Nephron progenitor cell (in vitro differentiated cells): ENCODE data around the gene PSAPL1.

Experiments
- DNase-seq: peaks from one replicate; pipeline ENCODE4 v3.0.0; 2021
- H3K27ac Mint-ChIP-seq: 2 replicates; pipeline ENCODE4 v1.8.0; 2021; ENCODE audit warnings: mild to moderate bottlenecking, moderate library complexity, mixed read lengths
- H3K27me3 Mint-ChIP-seq: 2 replicates; pipeline ENCODE4 v1.8.0; 2021; ENCODE audit warnings: mild to moderate bottlenecking, low read depth, mixed read lengths; ENCODE audit not compliant: poor library complexity
- H3K36me3 Mint-ChIP-seq: 2 replicates; pipeline ENCODE4 v1.8.0; 2021; ENCODE audit warnings: low read depth, mixed read lengths
- H3K4me1 Mint-ChIP-seq: 2 replicates; pipeline ENCODE4 v1.8.0; 2021; ENCODE audit warnings: mixed read lengths
- H3K4me3 Mint-ChIP-seq: 2 replicates; pipeline ENCODE4 v1.8.0; 2021; ENCODE audit warnings: mild to moderate bottlenecking, moderate library complexity, mixed read lengths
- H3K9me3 Mint-ChIP-seq: 2 replicates; pipeline ENCODE4 v1.8.0; 2021; ENCODE audit warnings: mild to moderate bottlenecking, moderate library complexity, mixed read lengths
- CTCF ChIP-seq: fragments of 200-600 bp; sonication (generic); IDR thresholded peaks from 2 replicates; pipeline ENCODE4 v1.5.0; 2021; ENCODE audit warnings: antibody characterized with exemption

Gene PSAPL1

DNA sequence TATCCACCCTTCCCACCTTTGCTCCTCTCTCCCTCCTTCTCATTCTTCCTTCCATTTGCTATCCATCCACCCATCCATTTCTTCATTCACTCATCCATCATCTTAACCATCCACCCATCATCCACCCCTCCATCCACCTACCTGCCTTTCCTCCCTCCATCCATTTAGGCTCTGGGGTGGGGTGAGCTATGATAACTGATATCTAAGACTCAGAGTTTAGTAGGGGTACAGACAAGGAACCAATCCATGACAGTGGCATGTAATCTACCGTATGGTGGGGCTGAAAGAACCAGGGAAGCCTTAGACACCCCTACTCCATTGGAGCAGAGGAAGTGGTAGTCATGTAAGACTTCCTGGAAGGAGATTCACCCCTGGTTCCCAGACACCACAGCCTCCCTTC is 23.2 kb downstream of the PSAPL1 start:
- H3K27me3 Mint-ChIP-seq = peaks cover 15% of the 10 kb centered on the region
- peaks cover 52% of the 10 kb centered on the region for H3K4me1 Mint-ChIP-seq
- peaks cover 36% of the 10 kb centered on the region for H3K9me3 Mint-ChIP-seq
- no peak overlapping the region for H3K27ac Mint-ChIP-seq
- no peak for TF ChIP-seq CTCF
- peaks cover 15% of the 10 kb centered on the region for H3K36me3 Mint-ChIP-seq
- no peak for DNase-seq
- H3K4me3 Mint-ChIP-seq = no peak overlapping the region

- H3K36me3 Mint-ChIP-seq = peaks cover 15% of the 10 kb centered on the region
- peaks cover 46% of the 10 kb centered on the region for H3K9me3 Mint-ChIP-seq
- peak overlapping the region; percentile 86 for H3K27ac Mint-ChIP-seq
- no peak overlapping the region for H3K4me3 Mint-ChIP-seq
- H3K27me3 Mint-ChIP-seq = peaks cover 14% of the 10 kb centered on the region
- TF ChIP-seq CTCF = no peak
- no peak for DNase-seq
- peaks cover 42% of the 10 kb centered on the region for H3K4me1 Mint-ChIP-seq
Observed at GRCh38 chr4:7410446-7410845, 24.3 kb downstream of the PSAPL1 start.

DNA sequence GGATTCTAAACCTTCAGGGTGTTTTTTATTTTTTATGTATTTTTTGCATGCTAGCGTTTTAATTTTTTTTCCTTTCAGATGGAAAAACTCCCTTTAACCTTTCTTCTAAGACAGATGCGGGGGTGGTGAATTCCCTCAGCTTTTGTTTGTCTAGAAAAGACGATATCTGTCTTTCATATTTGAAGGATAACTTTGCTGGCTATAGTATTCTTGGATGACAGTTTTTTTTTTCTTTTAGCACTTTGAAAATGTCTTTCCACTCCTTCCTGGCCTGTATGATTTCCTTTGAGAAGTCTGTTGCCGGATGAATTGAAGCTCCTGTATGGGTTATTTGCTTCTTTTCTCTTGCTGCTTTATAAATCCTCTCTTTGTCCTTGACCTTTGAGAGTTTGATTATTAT is 26.6 kb downstream of the PSAPL1 start:
- peaks cover 14% of the 10 kb centered on the region for H3K27me3 Mint-ChIP-seq
- no peak for DNase-seq
- peaks cover 61% of the 10 kb centered on the region for H3K9me3 Mint-ChIP-seq
- TF ChIP-seq CTCF = no peak
- no peak overlapping the region for H3K4me3 Mint-ChIP-seq
- peaks cover 15% of the 10 kb centered on the region for H3K36me3 Mint-ChIP-seq
- H3K27ac Mint-ChIP-seq = no peak overlapping the region
- peaks cover 22% of the 10 kb centered on the region for H3K4me1 Mint-ChIP-seq

DNA sequence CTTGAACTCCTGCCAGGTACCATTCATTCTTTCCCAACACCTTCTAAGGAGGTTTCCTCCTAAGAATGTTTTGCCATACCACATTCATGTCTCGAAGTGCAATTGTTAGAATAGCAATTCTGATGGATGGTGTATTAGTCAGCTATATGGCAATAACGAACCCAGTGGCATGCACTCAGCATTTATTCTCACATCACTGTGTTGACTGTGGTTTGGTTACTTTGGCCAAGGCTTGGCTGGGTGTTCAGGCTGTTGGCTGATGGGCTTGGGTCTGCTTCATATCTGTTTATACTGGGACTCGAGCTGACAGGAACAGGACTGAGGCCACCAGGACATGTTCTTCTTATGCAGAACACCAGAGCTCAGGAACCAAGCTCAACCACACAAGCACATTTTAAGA is 31.7 kb downstream of the PSAPL1 start:
- H3K9me3 Mint-ChIP-seq = peaks cover 44% of the 10 kb centered on the region
- H3K27me3 Mint-ChIP-seq = peaks cover 9% of the 10 kb centered on the region
- peaks cover 9% of the 10 kb centered on the region for H3K4me1 Mint-ChIP-seq
- no peaks in the 10 kb centered on the region for H3K36me3 Mint-ChIP-seq
- H3K27ac Mint-ChIP-seq = no peak overlapping the region
- H3K4me3 Mint-ChIP-seq = no peak overlapping the region
- TF ChIP-seq CTCF = no peak
- no peak for DNase-seq

- TF ChIP-seq CTCF = no peak
- Mint-ChIP-seq H3K4me1 (peaks cover 14% of the 10 kb centered on the region), H3K4me3 (no peak overlapping the region), H3K27me3 (peaks cover 9% of the 10 kb centered on the region), H3K36me3 (no peaks in the 10 kb centered on the region), H3K9me3 (peaks cover 40% of the 10 kb centered on the region), H3K27ac (no peak overlapping the region)
- no peak for DNase-seq
Observed at GRCh38 chr4:7402526-7402925, 32.2 kb downstream of the PSAPL1 start.

DNA sequence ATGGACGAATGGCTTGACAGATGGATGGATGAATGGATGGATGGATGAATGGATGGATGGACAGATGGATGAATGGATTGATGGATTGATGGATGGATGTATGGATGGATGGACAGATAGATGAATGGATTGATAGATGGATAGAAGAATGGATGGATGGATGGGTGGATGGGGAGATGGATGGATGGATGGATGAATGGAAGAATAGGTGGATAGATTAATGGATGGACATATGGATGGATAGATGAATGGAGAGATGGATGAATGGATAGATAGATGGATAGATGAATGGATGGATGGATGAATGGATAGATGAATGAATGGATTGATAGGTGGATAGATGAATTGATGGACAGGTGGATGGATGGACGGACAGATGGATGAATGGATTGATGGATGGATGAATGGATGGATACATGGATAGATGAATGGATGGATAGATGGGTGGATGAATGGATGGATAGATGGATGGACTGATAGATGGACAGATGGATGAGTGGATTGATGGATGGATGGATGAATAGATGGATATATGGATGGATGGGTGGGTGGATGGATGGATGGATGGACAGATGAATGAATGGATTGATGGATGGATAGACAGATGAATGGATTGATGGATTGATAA is 33.9 kb downstream of the PSAPL1 start:
- no peak for DNase-seq
- Mint-ChIP-seq H3K27me3 (peaks cover 9% of the 10 kb centered on the region), H3K9me3 (peaks cover 22% of the 10 kb centered on the region), H3K27ac (no peak overlapping the region), H3K4me3 (no peak overlapping the region), H3K4me1 (peaks cover 26% of the 10 kb centered on the region), H3K36me3 (no peaks in the 10 kb centered on the region)
- no peak for TF ChIP-seq CTCF
